NCI-H128 (cell line): ENCODE data around the gene NOD1.

Experiments
- DNase-seq: peaks from one replicate; lab custom pipeline; 2025; ENCODE audit not compliant: unreplicated experiment; lab: John Stamatoyannopoulos, UW

NOD1 gene

DNA sequence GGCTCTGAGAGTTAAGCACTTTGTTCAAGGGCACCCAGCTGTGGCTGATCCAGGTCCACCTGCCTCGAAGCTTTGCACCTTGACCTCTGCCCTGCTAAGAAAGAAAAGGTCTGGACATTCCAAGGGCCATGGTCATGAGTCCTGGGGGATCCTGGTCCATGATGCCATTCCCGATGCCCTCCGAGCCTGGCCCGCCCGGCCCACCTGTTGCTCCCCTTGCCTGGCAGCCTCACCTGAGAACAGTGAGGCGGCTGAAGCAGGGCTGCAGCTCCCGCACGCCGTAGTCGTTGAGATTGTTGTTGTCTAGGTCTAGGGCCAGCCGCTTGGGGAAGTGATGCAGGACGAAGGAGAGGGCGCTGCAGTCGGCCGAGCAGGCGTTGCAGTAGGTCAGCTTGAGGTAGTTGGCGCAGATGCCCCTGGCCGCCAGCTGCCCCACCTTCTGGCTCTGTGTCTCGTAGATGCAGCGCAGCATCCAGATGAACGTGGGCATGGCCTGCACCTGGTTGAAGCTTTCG lies 27.5 kb downstream of the NOD1 start:
- DNase-seq: no peak

- DNase-seq: no peak
Observed at GRCh38 chr7:30450240-30450982, 28.2 kb downstream of the NOD1 start.

DNA sequence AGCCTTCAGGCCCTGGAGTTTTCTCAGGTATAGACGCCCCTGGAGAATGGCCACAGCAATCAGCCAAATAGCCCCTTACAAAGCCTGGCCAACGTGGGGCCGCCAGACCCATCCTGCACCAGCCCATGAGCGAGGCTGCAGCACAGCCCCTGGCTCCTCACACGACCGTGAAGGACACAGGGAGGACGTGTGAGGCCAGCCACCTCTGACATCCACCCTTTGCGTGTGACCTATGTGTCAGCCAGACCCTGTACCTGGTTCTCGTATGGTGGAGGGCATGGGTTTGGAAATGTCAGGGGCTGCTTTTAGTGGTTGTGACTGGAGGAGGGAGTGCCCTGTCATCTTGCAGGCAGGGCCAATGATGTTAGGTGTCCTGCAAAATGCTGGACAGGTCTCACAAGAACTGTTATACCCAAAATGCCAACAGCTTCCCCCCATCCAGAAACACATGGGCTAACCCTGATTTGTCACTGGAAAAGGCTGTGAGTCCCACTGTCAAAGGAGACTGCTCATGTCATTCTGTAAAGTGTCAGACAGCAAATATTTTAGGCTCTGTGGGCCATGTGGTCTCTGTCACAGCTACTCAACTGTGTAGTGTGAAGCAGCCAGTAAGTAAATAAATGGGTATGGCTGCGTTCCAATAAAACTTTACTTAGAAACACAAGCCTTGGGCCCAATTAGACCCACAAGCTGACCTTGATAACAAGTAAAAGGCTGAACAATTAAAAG lies 30.0 kb downstream of the NOD1 start:
- no peak for DNase-seq

GRCh38 chr7:30447466-30447865 lies 31.1 kb downstream of the NOD1 start:
- no peak for DNase-seq

- DNase-seq: no peak
Observed at GRCh38 chr7:30446266-30446665, 32.3 kb downstream of the NOD1 start.

DNA sequence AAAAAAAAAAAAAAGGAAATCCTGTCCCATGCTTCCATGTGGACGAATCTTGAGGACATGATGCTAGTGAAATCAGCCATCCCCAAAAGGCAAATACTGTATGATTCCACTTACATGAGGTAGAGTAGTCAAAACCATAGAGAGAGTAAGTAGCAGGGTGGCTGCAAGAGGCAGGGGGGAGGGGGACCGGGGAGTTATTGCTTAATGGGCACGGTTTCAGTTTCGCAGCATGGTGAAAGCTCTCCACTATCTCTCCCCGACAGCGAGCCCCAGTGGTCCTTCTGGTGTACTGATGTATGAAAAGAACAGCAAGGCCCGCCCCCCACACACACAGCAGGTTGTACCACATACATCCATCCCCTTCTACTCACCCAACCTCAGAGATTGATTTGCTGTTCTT lies 32.8 kb downstream of the NOD1 start:
- DNase-seq: peak; percentile 46

DNA sequence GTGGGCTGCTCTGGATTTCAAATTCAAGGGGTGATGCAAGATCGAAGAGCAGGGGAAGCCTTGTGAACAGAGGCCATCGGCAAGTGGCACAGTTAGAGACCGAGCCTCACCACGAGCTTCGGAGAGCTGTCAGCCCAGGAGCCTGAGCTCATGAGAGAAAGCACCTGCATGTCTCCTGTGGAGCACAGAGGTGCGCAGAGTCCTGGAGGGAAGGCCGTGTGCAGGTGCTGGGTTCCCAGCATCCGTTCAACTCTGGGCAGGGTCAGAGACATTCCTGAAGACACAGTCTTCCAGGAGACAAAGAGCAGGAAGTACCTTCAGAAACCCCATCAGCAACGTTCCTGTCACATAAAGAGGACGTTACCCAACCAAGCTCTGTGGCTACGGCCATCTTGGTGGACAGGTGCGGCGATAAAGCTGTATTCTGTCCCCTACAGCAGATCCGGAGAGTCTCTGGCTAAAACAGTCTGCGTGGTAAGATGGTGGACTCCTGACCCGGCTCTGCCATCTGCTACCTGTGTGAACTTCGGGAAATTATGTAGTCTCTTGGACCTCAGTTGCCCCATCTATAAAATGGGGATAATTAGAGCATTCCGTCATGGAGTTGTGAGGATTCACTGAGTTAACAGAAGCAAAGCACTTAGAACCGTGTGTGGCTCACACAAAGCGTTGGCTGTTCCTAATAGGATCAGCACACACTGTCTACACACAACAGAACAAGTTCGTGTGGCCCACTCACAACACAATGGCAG lies 40.6 kb downstream of the NOD1 start:
- no peak for DNase-seq

DNA sequence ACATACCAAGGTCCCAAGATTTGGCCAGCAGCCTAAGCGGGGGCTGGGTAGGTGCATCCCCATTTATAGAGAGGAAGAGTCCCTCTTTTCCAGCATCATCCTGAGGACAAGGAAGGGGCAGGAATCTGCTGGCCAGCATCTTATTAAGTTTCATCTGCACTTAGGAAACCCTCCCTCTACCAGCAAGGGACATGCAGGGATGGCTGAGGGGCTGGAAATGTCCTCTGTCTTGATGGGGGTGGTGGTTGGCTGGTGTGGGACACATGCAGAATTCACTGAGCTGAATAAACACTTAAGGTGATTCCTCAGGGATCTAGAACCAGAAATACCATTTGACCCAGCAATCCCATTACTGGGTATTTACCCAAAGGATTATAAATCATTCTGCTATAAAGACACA lies 42.1 kb downstream of the NOD1 start:
- no peak for DNase-seq

GRCh38 chr7:30436046-30436445 lies 42.5 kb downstream of the NOD1 start:
- DNase-seq: no peak

GRCh38 chr7:30434140-30434799 lies 44.3 kb downstream of the NOD1 start:
- no peak for DNase-seq

- DNase-seq: no peak
Observed at GRCh38 chr7:30433506-30433905, 45.1 kb downstream of the NOD1 start.

DNA sequence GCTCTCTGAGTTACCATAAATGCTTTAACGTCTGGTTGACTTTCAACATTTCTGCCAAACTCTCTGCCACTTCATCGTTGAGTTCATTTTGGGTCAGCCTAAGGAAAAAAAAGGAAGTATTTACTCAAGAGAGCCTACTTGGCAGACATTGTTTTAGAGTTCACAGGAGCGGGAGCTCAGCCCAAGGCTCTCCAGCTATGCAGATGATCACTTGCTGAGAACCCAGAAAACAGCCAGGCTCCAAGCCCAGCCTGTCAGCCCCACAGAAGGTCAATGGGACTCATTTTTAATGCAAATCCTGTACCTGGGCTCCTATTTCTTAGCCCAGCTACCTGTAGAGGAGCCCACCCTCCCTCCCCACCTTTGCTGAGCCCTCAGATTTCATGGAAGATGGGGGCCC lies 45.5 kb downstream of the NOD1 start:
- no peak for DNase-seq

- DNase-seq: no peak
Observed at GRCh38 chr7:30430777-30431176, 47.8 kb downstream of the NOD1 start.

DNA sequence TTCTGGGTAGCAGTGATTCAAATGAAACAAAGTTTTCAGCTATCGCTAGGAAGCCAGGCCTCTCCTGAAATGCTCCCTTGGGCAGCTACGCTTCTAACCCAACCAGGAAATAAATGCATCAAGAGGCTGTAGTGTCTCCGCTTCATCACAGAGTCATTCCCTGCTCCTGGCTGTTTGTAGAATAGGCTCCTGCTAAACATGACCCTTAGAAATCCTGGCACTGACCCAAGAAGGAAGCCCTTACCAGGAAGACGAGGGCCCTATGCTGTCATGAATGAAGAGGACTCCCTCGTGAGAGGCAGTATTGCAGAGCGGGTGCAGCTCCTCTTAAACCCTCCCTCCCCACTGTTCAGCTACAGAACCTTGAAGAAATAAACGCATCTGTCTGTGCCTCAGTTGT lies 48.3 kb downstream of the NOD1 start:
- no peak for DNase-seq

DNA sequence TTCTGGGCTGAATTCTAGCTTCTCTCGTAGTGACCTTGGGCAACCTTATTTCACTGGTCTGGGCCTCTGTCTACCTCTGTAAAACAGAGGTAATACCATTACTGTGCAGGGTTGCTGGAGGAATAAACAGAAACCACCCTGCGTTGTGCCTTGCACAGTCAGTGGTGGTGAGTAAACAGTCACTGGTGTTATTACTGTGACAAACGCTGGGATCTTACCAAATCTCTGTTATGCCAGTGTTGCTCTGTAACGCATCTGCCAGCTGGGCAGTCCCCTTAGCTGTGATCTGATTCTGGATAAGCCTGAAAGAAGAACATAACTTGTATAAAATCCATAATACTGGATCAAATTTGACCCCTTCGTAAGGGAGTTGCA lies 49.4 kb downstream of the NOD1 start:
- no peak for DNase-seq

GRCh38 chr7:30428246-30429155 lies 50.1 kb downstream of the NOD1 start:
- DNase-seq: no peak

GRCh38 chr7:30427296-30428070 lies 51.1 kb downstream of the NOD1 start:
- no peak for DNase-seq

GRCh38 chr7:30424506-30424905 lies 54.1 kb downstream of the NOD1 start:
- no peak for DNase-seq

DNA sequence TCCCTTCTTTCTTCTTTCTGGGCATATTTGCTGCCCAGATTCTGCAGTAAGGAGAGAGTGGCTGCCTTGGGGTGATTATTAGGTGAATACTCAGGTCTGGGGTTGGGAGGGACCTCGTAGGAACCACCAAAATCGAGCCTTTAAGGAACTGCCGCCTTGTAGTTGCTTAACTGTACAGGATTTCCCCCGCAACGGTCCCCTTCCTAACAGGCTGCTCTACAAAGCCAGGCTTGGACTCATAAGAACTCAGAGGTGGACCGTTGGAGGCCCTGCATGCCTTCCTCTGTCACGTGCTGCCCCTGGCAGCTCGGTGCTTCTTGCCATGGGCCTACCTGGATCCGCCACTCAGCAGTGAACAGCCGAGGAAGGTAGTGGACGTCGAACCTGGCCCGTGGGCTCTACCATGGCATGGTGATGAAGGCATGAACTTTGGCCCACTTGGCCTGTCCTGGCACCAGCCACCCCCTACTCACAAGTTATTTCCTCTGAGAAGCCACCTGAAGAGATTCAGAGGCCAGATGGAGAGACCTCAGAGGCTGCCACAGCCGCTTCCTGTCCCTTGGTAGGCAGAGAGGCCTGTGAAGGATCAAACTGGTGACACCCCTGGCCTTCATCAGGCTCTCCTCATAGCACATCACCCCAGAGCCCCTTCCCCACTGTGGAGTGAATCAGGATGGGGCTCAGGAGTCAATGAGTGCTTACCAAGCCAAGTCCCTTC lies 54.6 kb downstream of the NOD1 start:
- no peak for DNase-seq
